H1 (cell line): ENCODE measurements around the gene ZNF512B. TPM values are rescaled to one million over a fixed set of nuclear protein-coding genes. Genes with fewer than 3 reads are reported as not detected.

Source experiments
- CHD2 ChIP-seq: IDR thresholded peaks from 2 replicates; pipeline ENCODE4 v1.6.1; 2012; ENCODE audit warnings: low read length, improper control_type of control experiment
- FOSL1 ChIP-seq: IDR thresholded peaks from 2 replicates; pipeline ENCODE4 v1.6.1; 2011; ENCODE audit warnings: mild to moderate bottlenecking, low read depth, low read length, moderate library complexity; ENCODE audit not compliant: insufficient read depth
- JUND ChIP-seq: IDR thresholded peaks from 2 replicates; pipeline ENCODE4 v1.6.1; 2011; ENCODE audit warnings: mild to moderate bottlenecking, improper control_type of control experiment, low read length
- KDM4A ChIP-seq: IDR thresholded peaks from one replicate; pipeline ENCODE4 v1.7.1; 2012; ENCODE audit warnings: low read depth, mild to moderate bottlenecking, moderate library complexity, low read length, inconsistent platforms; ENCODE audit not compliant: severe bottlenecking
- KDM5A ChIP-seq: fragments of 200-600 bp; IDR thresholded peaks from 2 replicates; pipeline ENCODE4 v1.7.1; 2012; ENCODE audit warnings: mild to moderate bottlenecking, low read length, inconsistent platforms, mixed read lengths
- POLR2A ChIP-seq, 2 experiments: IDR thresholded peaks; 1 replicate in 1 of 2; 2 replicates in 1 of 2; pipeline ENCODE4 v1.6.1; 2011; ENCODE audit warnings: low read depth in 2 of 2, low read length in 2 of 2, mild to moderate bottlenecking in 2 of 2; ENCODE audit errors: control extremely low read depth in 1 of 2
- TBP ChIP-seq: IDR thresholded peaks from 2 replicates; pipeline ENCODE4 v1.6.1; 2011; ENCODE audit warnings: low read depth, low read length, improper control_type of control experiment
- polyA plus RNA-seq, 7 experiments: library from polyadenylated mRNA; depleted of rRNA in 3 of 7; stranded (reverse) in 5 of 7; unstranded in 2 of 7; fragments of >200 nt in 5 of 7; fragments of 200-250 nt in 2 of 7; gene quantifications; 1 replicate in 5 of 7; 2 replicates in 1 of 7; 4 replicates in 1 of 7; pipeline versions ENCODE4 v1.2.1 to v1.2.3, GENCODE V29; 2011 to 2013; ENCODE audit warnings: missing spikeins in 2 of 7, mixed read lengths in 2 of 7
- total RNA-seq: library from RNA; stranded (reverse); fragmentation: NEBNext Ultra II Directional; extraction: Animal tissue kit (Norgen Biotek cat#: 25700); gene quantifications from 2 replicates; pipeline ENCODE4 v1.2.1, GENCODE V29; 2021

ZNF512B gene
- total and polyA plus RNA-seq, 2 of the 8 experiments (the other 6 are each of a cell fraction or from before 2014, with no cell fraction given) = 7.3 to 26.6 TPM

GRCh38 chr20:63978319-63979228 is 8.8 kb upstream of the ZNF512B start (continued):
- no peak for TF ChIP-seq KDM4A
- no peak for TF ChIP-seq TBP
- TF ChIP-seq KDM5A = no peak
- TF ChIP-seq JUND = no peak
- TF ChIP-seq CHD2 = no peak
- TF ChIP-seq POLR2A (IDR thresholded peaks at IDR 0.05; ENCODE audit: control extremely low read depth in 1 of 2, low read depth in 2 of 2, low read length in 2 of 2) = no peak
- TF ChIP-seq FOSL1 = no peak
